ENCODE data around the gene THSD1.
"Not testable (repeated sequence)": the region's sequence is repeated elsewhere in the genome, so short reads cannot be mapped to it uniquely, and the experiment has no call there.

Gene THSD1

GRCh38 chr13:52359534-52359933, 46.4 kb downstream of the THSD1 start:
- no peak overlapping the region for H3K4me3 Mint-ChIP-seq
- H3K36me3 Mint-ChIP-seq (ENCODE audit: low read depth) = no peaks in the 10 kb centered on the region
- no peak for DNase-seq (ENCODE audit: low spot score)
- H3K4me1 Mint-ChIP-seq (ENCODE audit: low read depth) = peaks cover 1% of the 10 kb centered on the region
- H3K27me3 Mint-ChIP-seq (ENCODE audit: low read depth) = peaks cover 2% of the 10 kb centered on the region
- H3K9me3 Mint-ChIP-seq = no peaks in the 10 kb centered on the region
- H3K27ac Mint-ChIP-seq = no peak overlapping the region

GRCh38 chr13:52356327-52356726, 49.6 kb downstream of the THSD1 start:
- Mint-ChIP-seq H3K4me1 (ENCODE audit: low read depth) (peaks cover 1% of the 10 kb centered on the region), H3K9me3 (no peaks in the 10 kb centered on the region), H3K27ac (no peak overlapping the region), H3K27me3 (ENCODE audit: low read depth) (peaks cover 7% of the 10 kb centered on the region), H3K4me3 (no peak overlapping the region), H3K36me3 (ENCODE audit: low read depth) (no peaks in the 10 kb centered on the region)
- DNase-seq (ENCODE audit: low spot score) = no peak

GRCh38 chr13:52353193-52353592, 52.8 kb downstream of the THSD1 start:
- H3K9me3 Mint-ChIP-seq = no peaks in the 10 kb centered on the region
- H3K4me1 Mint-ChIP-seq (ENCODE audit: low read depth) = peaks cover 1% of the 10 kb centered on the region
- peaks cover 5% of the 10 kb centered on the region for H3K27me3 Mint-ChIP-seq (ENCODE audit: low read depth)
- no peak overlapping the region for H3K27ac Mint-ChIP-seq
- H3K36me3 Mint-ChIP-seq (ENCODE audit: low read depth) = no peaks in the 10 kb centered on the region
- H3K4me3 Mint-ChIP-seq = no peak overlapping the region
- DNase-seq (ENCODE audit: low spot score) = no peak

GRCh38 chr13:52348983-52349780, 56.8 kb downstream of the THSD1 start:
- Mint-ChIP-seq H3K4me3 (no peak overlapping the region), H3K4me1 (ENCODE audit: low read depth) (no peaks in the 10 kb centered on the region), H3K27ac (no peak overlapping the region), H3K36me3 (ENCODE audit: low read depth) (no peaks in the 10 kb centered on the region), H3K27me3 (ENCODE audit: low read depth) (peaks cover 5% of the 10 kb centered on the region), H3K9me3 (no peaks in the 10 kb centered on the region)
- peak; percentile 25 for DNase-seq (ENCODE audit: low spot score)

- Mint-ChIP-seq H3K4me1 (ENCODE audit: low read depth) (peaks cover 2% of the 10 kb centered on the region), H3K4me3 (no peak overlapping the region), H3K9me3 (no peaks in the 10 kb centered on the region), H3K36me3 (ENCODE audit: low read depth) (no peaks in the 10 kb centered on the region), H3K27me3 (ENCODE audit: low read depth) (peaks cover under 1% of the 10 kb centered on the region), H3K27ac (no peak overlapping the region)
- DNase-seq (ENCODE audit: low spot score) = no peak
Measured at GRCh38 chr13:52348071-52348470, 57.9 kb downstream of the THSD1 start.

- Mint-ChIP-seq H3K36me3 (ENCODE audit: low read depth) (no peaks in the 10 kb centered on the region), H3K9me3 (no peaks in the 10 kb centered on the region), H3K27ac (no peak overlapping the region), H3K4me1 (ENCODE audit: low read depth) (peaks cover 2% of the 10 kb centered on the region), H3K27me3 (ENCODE audit: low read depth) (peaks cover 2% of the 10 kb centered on the region), H3K4me3 (no peak overlapping the region)
- DNase-seq (ENCODE audit: low spot score) = no peak
Measured at GRCh38 chr13:52345631-52346251, 60.2 kb downstream of the THSD1 start.

- no peak overlapping the region for H3K27ac Mint-ChIP-seq
- H3K4me3 Mint-ChIP-seq = no peak overlapping the region
- H3K4me1 Mint-ChIP-seq (ENCODE audit: low read depth) = peaks cover 2% of the 10 kb centered on the region
- no peak for DNase-seq (ENCODE audit: low spot score)
- H3K36me3 Mint-ChIP-seq (ENCODE audit: low read depth) = no peaks in the 10 kb centered on the region
- no peaks in the 10 kb centered on the region for H3K9me3 Mint-ChIP-seq
- peaks cover 2% of the 10 kb centered on the region for H3K27me3 Mint-ChIP-seq (ENCODE audit: low read depth)
Measured at GRCh38 chr13:52345048-52345447, 60.9 kb downstream of the THSD1 start.

- H3K4me1 Mint-ChIP-seq (ENCODE audit: low read depth) = peaks cover 2% of the 10 kb centered on the region
- no peaks in the 10 kb centered on the region for H3K9me3 Mint-ChIP-seq
- H3K27me3 Mint-ChIP-seq (ENCODE audit: low read depth) = peaks cover 2% of the 10 kb centered on the region
- no peaks in the 10 kb centered on the region for H3K36me3 Mint-ChIP-seq (ENCODE audit: low read depth)
- H3K4me3 Mint-ChIP-seq = no peak overlapping the region
- H3K27ac Mint-ChIP-seq = no peak overlapping the region
- no peak for DNase-seq (ENCODE audit: low spot score)
Measured at GRCh38 chr13:52344108-52344507, 61.9 kb downstream of the THSD1 start.

GRCh38 chr13:52342203-52342602, 63.8 kb downstream of the THSD1 start:
- H3K9me3 Mint-ChIP-seq; H3K27ac Mint-ChIP-seq; H3K36me3 Mint-ChIP-seq (ENCODE audit: low read depth); DNase-seq (ENCODE audit: low spot score); H3K4me3 Mint-ChIP-seq; H3K27me3 Mint-ChIP-seq (ENCODE audit: low read depth): not testable (repeated sequence)
- peaks cover 11% of the 10 kb centered on the region for H3K4me1 Mint-ChIP-seq (ENCODE audit: low read depth)

GRCh38 chr13:52337828-52338455, 68.0 kb downstream of the THSD1 start:
- not testable (repeated sequence) for H3K4me1 Mint-ChIP-seq (ENCODE audit: low read depth); H3K9me3 Mint-ChIP-seq; DNase-seq (ENCODE audit: low spot score); H3K27ac Mint-ChIP-seq; H3K27me3 Mint-ChIP-seq (ENCODE audit: low read depth); H3K36me3 Mint-ChIP-seq (ENCODE audit: low read depth); H3K4me3 Mint-ChIP-seq

GRCh38 chr13:52334107-52334506, 71.9 kb downstream of the THSD1 start:
- H3K27me3 Mint-ChIP-seq (ENCODE audit: low read depth); H3K36me3 Mint-ChIP-seq (ENCODE audit: low read depth); H3K9me3 Mint-ChIP-seq; H3K4me1 Mint-ChIP-seq (ENCODE audit: low read depth); H3K27ac Mint-ChIP-seq; H3K4me3 Mint-ChIP-seq; DNase-seq (ENCODE audit: low spot score): not testable (repeated sequence)

- H3K9me3 Mint-ChIP-seq; H3K36me3 Mint-ChIP-seq (ENCODE audit: low read depth); H3K27me3 Mint-ChIP-seq (ENCODE audit: low read depth); DNase-seq (ENCODE audit: low spot score); H3K27ac Mint-ChIP-seq; H3K4me3 Mint-ChIP-seq; H3K4me1 Mint-ChIP-seq (ENCODE audit: low read depth): not testable (repeated sequence)
Measured at GRCh38 chr13:52331844-52332243, 74.1 kb downstream of the THSD1 start.
